Lung (tissue), 12 donors: ENCODE results near the gene LSM10. TPM values are rescaled to one million over a fixed set of nuclear protein-coding genes. Genes with fewer than 3 reads are reported as not detected.

Source experiments
- ATAC-seq: fragments of 200-7000 bp; cut with Tn5 transposase; one replicate; pipeline ENCODE4 v1.9.1; 2020; ENCODE audit warnings: moderate number of reproducible peaks; ENCODE audit not compliant: insufficient read depth, low FRiP score
- DNase-seq, 3 donors: peaks; one replicate each; pipeline ENCODE4 v3.0.0-alpha.2; 2013 to 2017
- H3K27ac ChIP-seq, 2 donors: one replicate each; pipeline ENCODE4 v1.5.1; 2013; ENCODE audit warnings: mild to moderate bottlenecking in 2 of 2, moderate library complexity in 2 of 2, control low read depth in 1 of 2, inconsistent platforms in 1 of 2, low read depth in 1 of 2, low read length in 1 of 2
- H3K27me3 ChIP-seq, 3 donors: one replicate each; pipeline ENCODE4 v1.5.1; 2013; ENCODE audit warnings: low read length in 2 of 3; ENCODE audit not compliant: control insufficient read depth in 3 of 3, insufficient read depth in 3 of 3
- H3K36me3 ChIP-seq, 4 donors: one replicate each; pipeline ENCODE4 v1.5.1; 2013; ENCODE audit warnings: low read length in 4 of 4, mild to moderate bottlenecking in 1 of 4, moderate library complexity in 1 of 4; ENCODE audit not compliant: control insufficient read depth in 4 of 4, insufficient read depth in 4 of 4
- H3K4me1 ChIP-seq, 5 donors: one replicate each; pipeline ENCODE4 v1.5.1; 2013; ENCODE audit warnings: low read length in 5 of 5, mild to moderate bottlenecking in 2 of 5, moderate library complexity in 1 of 5; ENCODE audit not compliant: control insufficient read depth in 5 of 5, insufficient read depth in 5 of 5
- H3K4me3 ChIP-seq: one replicate; pipeline ENCODE4 v1.5.1; 2013; ENCODE audit warnings: mild to moderate bottlenecking, control low read depth, moderate library complexity
- H3K9ac ChIP-seq, 2 donors: one replicate each; pipeline ENCODE4 v1.5.1; 2013; ENCODE audit warnings: low read length in 2 of 2, control low read depth in 1 of 2; ENCODE audit not compliant: insufficient read depth in 1 of 2
- H3K9me3 ChIP-seq, 4 donors: one replicate each; pipeline ENCODE4 v1.5.1; 2013; ENCODE audit warnings: low read length in 3 of 4, mild to moderate bottlenecking in 1 of 4, moderate library complexity in 1 of 4; ENCODE audit not compliant: control insufficient read depth in 4 of 4, insufficient read depth in 3 of 4
- WGBS, 2 donors: extraction: QIAGEN DNeasy Blood & Tissue Kit; methylation state at CpG; one replicate each; pipeline ENCODE4 v1.1.7; 2013; 5-methylcytosine and 5-hydroxymethylcytosine counted together
- polyA plus RNA-seq, 2 donors: library from polyadenylated mRNA; stranded (reverse); fragments of 200-250 nt; gene quantifications; one replicate each; pipeline ENCODE4 v1.2.1, GENCODE V29; 2013
- total RNA-seq, 2 donors: library from RNA; depleted of rRNA in 1 of 2; stranded (reverse); fragments of >200 nt in 1 of 2; gene quantifications; one replicate each; pipeline ENCODE4 v1.2.1, GENCODE V29; 2014 to 2021
- TF ChIP-seq, protein P1 (sequence below): IDR thresholded peaks from 2 replicates; pipeline ENCODE4 v1.5.1; 2012; ENCODE audit warnings: mild to moderate bottlenecking; ENCODE audit errors: control extremely low read depth, extremely low read depth
- donor health status: control.
- donor health status: control.
- donor health status: Bipolar disorder and iron deficiency.
- donor health status: healthy.
- donor health status: DM: yes; HTN: yes; CAD: no.

Gene LSM10
- total and polyA plus RNA-seq, 4 donors: 10.7 to 70.6 (median 44.8) TPM

DNA sequence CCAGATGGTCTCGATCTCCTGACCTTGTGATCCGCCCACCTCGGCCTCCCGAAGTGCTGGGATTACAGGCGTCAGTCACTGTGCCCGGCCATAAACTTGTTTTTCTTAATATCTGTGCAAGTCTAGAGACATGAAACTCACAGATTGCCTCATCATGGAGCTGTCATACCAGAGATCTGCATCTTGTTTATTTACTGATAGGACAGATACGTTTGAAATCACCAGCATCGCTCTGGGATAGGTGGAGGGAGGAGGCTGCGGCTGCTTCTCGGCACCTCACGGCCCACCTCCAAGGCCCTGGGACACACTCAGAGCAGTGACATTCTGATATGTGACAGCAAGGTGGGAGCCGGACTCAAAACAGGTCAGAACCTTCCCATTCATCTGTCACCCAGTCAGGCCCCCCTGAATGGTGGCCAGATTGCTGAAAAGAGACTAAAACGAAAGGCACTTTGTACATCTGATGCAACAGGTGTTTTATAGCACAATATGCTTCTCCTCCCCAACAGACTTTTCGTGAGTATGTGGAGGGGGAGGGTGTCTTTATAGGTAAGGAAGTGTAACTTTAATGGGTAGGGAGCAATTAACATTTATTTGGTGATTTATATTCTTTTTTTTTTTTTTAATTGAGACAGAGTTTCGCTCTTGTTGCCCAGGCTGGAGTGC lies 18.1 kb upstream of the LSM10 start:
- WGBS, 2 donors: 90 to 91% methylated on average over 15 of the region's 15 CpGs
- no peak for DNase-seq

DNA sequence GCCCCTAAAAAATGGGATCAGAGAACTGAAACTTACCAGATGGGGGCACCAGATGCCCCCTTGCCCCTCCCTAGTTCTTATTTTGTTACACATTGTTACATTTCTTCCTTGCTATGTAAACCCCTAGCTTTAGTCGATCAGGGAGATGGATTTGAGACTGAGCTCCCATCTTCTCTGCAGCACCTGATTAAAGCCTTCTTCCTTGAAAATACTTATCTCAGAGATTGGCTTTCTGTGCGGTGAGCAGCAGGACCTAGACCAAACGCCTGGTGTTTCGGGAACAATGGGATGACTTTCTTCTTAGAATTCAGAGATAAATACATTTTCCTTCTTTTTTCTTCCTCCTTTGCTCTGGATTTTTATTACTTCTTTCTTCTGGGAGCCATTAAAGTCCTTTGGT lies 16.7 kb upstream of the LSM10 start:
- Histone ChIP-seq H3K4me3 (no peak overlapping the region), H3K36me3 (peaks cover 0 to 3% (median 2%) of the 10 kb centered on the region in 4 donors), H3K27me3 (no peaks in the 10 kb centered on the region), H3K9me3 (no peaks in the 10 kb centered on the region), H3K27ac (no peak overlapping the region), H3K4me1 (no peaks in the 10 kb centered on the region), H3K9ac (no peak overlapping the region)
- 91 to 94% methylated on average over 4 of the region's 4 CpGs for WGBS, 2 donors
- TF ChIP-seq, protein P1, sequence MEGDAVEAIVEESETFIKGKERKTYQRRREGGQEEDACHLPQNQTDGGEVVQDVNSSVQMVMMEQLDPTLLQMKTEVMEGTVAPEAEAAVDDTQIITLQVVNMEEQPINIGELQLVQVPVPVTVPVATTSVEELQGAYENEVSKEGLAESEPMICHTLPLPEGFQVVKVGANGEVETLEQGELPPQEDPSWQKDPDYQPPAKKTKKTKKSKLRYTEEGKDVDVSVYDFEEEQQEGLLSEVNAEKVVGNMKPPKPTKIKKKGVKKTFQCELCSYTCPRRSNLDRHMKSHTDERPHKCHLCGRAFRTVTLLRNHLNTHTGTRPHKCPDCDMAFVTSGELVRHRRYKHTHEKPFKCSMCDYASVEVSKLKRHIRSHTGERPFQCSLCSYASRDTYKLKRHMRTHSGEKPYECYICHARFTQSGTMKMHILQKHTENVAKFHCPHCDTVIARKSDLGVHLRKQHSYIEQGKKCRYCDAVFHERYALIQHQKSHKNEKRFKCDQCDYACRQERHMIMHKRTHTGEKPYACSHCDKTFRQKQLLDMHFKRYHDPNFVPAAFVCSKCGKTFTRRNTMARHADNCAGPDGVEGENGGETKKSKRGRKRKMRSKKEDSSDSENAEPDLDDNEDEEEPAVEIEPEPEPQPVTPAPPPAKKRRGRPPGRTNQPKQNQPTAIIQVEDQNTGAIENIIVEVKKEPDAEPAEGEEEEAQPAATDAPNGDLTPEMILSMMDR: no peak
- DNase-seq: no peak
- no peak for ATAC-seq

More for the DNA sequence above, 18.1 kb upstream of the LSM10 start:
- no peak for ATAC-seq
- Histone ChIP-seq H3K4me3 (no peak overlapping the region), H3K36me3 (peaks cover 0 to 3% (median 2%) of the 10 kb centered on the region in 4 donors), H3K27me3 (no peaks in the 10 kb centered on the region), H3K9me3 (no peaks in the 10 kb centered on the region), H3K27ac (no peak overlapping the region), H3K9ac (no peak overlapping the region), H3K4me1 (peaks cover 0 to 5% (median 0%) of the 10 kb centered on the region in 5 donors)
- TF ChIP-seq, protein P1: no peak

DNA sequence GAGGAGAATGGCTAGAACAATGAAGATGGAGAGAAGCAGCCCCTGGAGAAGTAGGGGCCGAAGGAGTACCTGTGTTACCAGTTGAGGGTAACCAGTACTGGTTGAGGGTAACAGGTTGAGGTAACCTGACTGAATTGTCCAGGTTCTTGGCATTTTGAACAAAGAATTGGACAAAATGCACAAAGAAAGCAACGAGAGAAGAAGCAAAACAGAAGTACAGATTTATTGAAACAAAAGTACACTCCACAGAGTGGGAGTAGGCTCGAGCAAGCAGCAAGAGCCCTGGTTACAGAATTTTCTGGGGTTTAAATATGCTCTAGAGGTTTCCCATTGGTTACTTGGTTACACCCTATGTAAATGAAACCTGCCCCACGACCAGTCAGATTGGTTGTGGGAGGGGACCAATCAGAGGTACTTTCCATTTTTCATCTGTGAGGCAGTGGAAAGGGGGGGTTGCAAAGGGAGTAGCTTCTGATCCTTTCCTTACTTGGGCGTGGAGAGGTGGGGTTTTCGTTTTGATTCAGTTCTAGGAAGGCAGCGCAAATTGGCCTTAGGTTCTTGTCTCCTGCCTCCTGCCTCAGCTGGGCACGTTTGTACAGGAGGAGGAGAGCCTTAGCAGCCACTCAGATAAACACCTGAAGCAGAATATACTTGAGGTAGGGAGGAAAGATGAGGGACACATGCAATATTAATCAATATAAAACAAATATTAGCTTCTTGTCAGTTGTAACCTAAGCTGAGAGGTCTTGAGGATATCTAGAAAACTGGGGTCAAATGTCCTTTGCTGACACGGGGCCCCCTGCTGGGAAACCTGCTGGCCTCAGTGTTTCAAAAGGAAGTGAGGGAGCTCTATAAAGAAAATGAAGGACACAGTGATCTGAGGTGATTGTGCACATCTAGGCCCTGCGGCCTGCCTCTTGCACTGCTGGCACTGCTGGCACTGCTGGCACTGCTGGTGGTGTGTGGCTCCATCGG lies 14.3 kb upstream of the LSM10 start:
- Histone ChIP-seq H3K27ac (no peak overlapping the region), H3K36me3 (no peaks in the 10 kb centered on the region), H3K4me1 (no peaks in the 10 kb centered on the region), H3K9ac (no peak overlapping the region), H3K4me3 (no peak overlapping the region), H3K27me3 (no peaks in the 10 kb centered on the region), H3K9me3 (no peaks in the 10 kb centered on the region)
- WGBS, 2 donors: 55 to 71% methylated on average over 11 of the region's 11 CpGs
- no peak for ATAC-seq
- DNase-seq: no peak
- TF ChIP-seq, protein P1: no peak
